HG02763 (cell line): ENCODE results near the gene NFASC.

Experiments
- ATAC-seq: cut with Tn5 transposase; IDR thresholded peaks from one replicate; pipeline ENCODE4 v1.9.1; 2021; ENCODE audit warnings: mild to moderate bottlenecking, moderate library complexity; ENCODE audit not compliant: unreplicated experiment

The NFASC gene

DNA sequence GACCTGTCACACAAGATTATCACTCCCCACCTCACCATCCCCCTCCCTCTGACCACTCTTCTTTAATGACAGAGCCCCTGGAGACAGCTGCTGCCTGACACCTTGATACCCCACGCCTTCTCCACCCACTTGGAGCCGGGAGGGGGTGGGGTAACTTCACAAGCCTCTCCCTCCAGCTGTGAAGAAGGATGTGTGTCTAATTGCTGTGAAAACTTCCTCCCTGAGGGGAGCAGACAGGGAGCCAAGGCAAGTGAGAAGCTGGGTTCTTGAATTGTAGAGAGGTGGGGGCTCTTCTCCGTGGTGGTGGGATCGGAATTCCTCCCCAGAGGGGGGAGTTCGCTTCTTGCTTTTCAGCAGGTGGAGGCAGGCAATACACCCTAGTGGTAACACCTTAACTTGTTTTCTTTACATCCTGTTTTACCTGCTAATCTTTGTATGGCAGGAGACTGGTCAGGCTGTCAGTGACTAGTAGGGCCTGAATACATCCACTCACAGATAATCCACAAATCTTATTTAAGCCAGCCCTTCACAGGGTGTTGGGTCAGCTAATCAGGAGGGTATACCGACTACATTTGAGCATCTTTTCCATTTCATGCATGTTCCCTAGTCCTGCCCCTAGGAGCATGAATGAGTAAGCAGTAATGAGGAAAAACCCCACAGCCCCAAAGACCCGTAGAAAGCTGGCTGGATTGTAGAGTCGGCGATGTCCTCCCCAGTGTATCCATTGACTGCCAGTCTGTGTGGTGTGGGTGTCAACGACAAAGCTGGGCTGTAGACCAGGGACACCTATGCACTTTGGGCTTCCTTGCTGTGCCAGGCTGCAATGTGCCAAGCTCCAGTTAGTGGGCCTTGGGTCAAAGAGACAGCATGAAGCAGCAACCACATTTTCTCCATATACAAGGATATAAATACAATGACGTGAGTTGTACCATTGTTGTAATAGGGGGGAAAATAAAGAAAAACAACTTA, 57.3 kb downstream of the NFASC start:
- ATAC-seq: no peak

- ATAC-seq: no peak
Observed at GRCh38 chr1:204928671-204929486, 58.2 kb downstream of the NFASC start.

- no peak for ATAC-seq
Observed at GRCh38 chr1:204929487-204930154, 59.0 kb downstream of the NFASC start.

- ATAC-seq: no peak
Observed at GRCh38 chr1:204930155-204930523, 59.5 kb downstream of the NFASC start.

DNA sequence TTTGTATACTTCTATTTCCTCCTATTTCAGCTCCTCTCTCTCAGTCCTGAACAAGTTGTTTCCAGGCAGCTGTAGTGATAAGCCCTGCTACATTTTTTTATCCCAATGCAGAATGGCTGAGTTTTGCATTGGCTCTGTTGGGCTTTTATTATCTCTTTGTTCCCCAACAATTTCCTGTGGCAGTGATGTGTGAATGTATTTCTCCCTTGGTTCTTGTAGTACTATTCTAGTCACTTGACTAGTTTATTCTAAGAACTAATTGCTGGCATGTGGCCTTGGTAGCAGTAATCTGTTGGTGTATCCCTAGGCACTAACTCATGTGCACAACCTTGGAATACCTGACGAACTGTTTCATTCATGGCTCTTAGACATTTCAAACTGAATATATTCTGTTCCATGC, 60.7 kb downstream of the NFASC start:
- ATAC-seq: no peak

- no peak for ATAC-seq
Observed at GRCh38 chr1:204931768-204932572, 61.3 kb downstream of the NFASC start.

DNA sequence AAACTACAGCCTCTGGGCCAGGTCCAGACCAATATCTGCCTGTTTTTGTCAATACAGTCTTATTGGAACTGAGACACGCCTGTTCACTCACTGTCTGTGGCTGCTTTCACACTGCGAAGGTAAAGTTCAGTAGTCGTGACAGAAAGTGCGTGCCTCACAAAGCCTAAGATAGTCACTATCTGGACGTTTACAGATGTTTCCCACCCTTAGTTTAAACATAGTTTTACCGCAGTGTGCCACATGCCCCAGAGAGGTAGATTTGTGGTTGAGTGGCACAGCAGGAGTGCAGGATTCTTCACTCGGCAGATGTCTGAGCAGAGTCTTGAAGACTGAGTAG, 61.9 kb downstream of the NFASC start:
- ATAC-seq: no peak

DNA sequence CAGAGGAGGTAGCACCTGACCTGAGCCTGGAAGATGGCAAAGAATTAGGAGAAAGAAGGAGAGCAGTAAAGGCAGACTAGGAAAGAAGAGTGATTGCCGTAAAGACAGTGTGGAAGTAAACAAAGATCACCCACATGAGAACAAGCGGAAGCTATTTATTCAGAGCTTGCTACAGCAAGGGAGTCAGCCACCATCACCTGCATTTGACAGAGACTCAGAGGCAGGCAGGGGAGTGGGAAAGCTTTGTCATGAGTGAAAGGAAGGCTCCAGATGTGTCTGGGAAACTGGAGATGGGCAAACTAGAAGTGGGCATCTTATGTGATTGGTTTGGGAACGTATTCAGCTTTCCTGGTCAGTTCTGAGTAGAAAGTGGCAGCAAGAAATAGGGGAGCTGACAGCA, 64.5 kb downstream of the NFASC start:
- ATAC-seq: no peak

- ATAC-seq: no peak
Observed at GRCh38 chr1:204936765-204937164, 66.1 kb downstream of the NFASC start.

DNA sequence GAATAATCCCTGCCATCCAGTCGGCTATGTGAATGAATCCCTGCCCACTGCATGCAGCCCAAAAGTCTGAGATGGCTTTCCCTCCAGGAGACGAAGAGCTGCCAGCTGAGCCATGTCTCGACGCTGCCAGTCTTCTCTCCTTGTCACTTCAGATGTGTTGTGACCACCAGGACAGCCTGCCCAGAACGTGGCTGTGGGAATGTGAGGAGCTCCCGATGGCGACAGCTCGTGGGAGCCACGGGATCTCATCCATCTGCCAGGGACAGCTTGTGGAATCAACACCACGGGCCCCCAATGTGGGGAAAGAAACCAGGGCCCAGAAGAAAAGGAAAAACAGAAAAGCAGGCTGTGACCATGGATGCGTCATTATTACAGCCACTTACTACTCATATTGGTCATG, 67.2 kb downstream of the NFASC start:
- no peak for ATAC-seq

DNA sequence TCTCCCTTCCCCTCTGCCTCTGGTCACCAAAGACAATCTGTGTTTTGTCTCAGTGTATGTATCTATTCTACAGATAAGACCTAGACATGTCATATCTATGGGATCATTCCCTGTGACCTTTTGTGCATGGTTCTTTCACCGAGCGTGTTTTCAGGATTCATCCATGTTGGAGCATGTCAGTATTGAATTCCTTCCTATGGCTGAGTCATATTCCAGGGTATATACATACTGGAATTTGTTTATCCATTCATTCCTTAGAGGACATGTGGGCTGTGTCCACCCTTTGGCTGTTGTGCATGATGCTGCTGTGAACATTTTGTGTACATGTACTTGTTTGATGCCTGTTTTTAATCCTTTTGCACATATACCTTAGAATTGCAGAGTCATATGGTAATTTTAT, 69.9 kb downstream of the NFASC start:
- ATAC-seq: no peak

GRCh38 chr1:204941421-204942338, 71.0 kb downstream of the NFASC start:
- ATAC-seq: no peak

- ATAC-seq: no peak
Observed at GRCh38 chr1:204943495-204943894, 72.8 kb downstream of the NFASC start.

DNA sequence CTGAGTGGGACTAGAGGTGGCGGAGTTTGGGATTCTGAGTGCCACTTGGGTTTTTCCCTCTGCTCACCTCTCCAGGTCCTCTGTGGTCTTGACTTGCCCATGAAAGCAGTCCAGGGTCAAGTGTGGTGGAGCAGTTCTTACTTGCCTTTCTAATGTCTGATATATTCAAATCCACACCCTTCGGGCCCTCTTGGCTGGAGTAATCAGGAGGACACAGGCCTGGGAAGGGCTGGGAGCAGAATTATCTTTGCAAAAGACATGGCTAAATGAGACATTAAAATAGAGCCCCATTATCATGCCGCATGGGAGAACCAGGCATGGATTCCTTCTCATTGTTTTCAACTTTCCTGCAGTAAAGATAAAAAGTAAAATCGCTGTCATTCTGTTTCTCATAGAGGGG, 74.0 kb downstream of the NFASC start:
- no peak for ATAC-seq

- ATAC-seq: no peak
Observed at GRCh38 chr1:204945565-204945977, 74.9 kb downstream of the NFASC start.

GRCh38 chr1:204946640-204947039, 76.0 kb downstream of the NFASC start:
- no peak for ATAC-seq

DNA sequence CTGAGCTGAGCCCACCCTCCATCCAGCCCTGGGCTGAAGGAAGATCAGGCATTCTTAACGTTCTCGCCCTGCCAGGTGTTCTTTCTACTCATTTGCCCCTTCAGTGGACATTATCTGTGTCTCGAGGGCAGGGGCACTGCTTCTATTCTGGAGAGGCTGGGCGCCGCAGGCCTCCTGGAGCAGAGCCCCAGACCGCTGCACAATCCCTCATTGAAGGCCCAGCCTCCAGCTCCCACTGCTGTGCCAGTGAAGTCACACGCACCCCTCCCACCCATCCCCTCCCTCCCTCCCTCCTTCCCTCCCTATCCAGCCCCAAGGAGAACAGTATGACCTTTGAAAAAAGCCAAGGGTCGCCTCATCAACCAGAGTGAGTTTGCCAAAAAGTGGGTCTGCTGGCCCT, 76.7 kb downstream of the NFASC start:
- no peak for ATAC-seq

DNA sequence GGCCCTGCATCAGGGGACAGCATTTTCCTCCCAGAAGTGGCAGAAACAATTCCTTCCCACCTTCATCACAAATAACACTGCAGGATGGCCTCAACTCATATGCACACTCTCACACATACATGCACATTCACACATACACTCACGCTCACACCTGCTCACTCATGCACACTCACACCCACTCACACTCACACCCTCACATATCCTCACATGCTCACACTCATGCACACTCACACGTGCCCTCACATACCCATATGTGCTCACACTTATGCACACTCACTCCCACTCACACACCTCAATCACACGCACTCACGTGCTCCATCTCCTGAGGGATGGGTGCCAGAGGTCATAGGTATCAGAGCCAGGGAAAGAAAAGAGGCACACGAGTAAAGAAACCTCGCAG, 77.1 kb downstream of the NFASC start:
- ATAC-seq: no peak

- no peak for ATAC-seq
Observed at GRCh38 chr1:204950353-204951001, 79.8 kb downstream of the NFASC start.
